Measurements from ENCODE around the gene ARHGAP22. TPM values are rescaled to one million over a fixed set of nuclear protein-coding genes. Genes with fewer than 3 reads are reported as not detected.

The ARHGAP22 gene
- polyA plus RNA-seq, 1 of the 3 experiments (the other 2 are of a cell fraction), result 12.4 TPM

DNA sequence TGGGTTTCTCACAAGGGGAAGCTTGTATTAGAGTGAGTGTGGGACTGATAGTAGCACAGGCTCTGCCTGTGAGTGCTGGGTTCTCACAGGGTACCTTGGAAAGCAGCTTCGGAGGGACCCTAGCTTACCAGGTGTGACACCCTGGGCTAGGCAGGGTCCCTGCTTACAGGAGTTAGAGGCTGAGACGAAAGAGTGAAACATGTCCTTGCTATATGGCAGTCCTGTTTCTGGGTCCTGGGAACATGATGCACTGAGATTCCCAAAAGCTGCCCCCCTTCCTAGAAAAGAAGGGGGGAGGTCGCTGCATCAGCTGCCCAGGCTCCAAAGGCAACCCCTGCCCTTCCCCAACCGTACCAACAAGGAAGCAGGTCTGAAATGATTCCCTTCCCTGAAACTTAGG is 6.3 kb upstream of the ARHGAP22 start:
- H3K36me3 ChIP-seq (replicated peaks in 1 of 2; ENCODE audit: control insufficient read depth in 1 of 2, insufficient read depth in 2 of 2, low read length in 1 of 2), result peaks cover 0 to 10% of the 10 kb centered on the region in 2 experiments
- WGBS (ENCODE audit: low lambda C conversion rate), result 70% methylated on average over 4 of the region's 4 CpGs
- H2AFZ ChIP-seq (ENCODE audit: low read depth), result no peak overlapping the region
- POLR2A ChIA-PET, result no interaction called here
- TF ChIP-seq TEAD4 (IDR thresholded peaks at IDR 0.05; ENCODE audit: borderline replicate concordance, insufficient read depth), result no peak
- no peak for TF ChIP-seq NFIC (IDR thresholded peaks at IDR 0.05; ENCODE audit: borderline replicate concordance)
- TF ChIP-seq JUND (IDR thresholded peaks at IDR 0.05), result no peak
- no peak for TF ChIP-seq SIN3A (IDR thresholded peaks at IDR 0.05; ENCODE audit: borderline replicate concordance, low read depth, low read length)
- no peak for TF ChIP-seq GABPA (IDR thresholded peaks at IDR 0.05; ENCODE audit: low read depth)
- H3K9ac ChIP-seq, result no peak overlapping the region
- peaks cover 17 to 47% of the 10 kb centered on the region in 2 experiments for H3K4me1 ChIP-seq (ENCODE audit: control insufficient read depth in 1 of 2, insufficient read depth in 2 of 2, low read depth in 1 of 2, low read length in 1 of 2)
- CTCF ChIA-PET, result interaction anchor here (0.7 to 10.6 kb wide), 2 partner anchors 9 to 46 kb away, joined by 3 to 148 read pairs; no protein-coding TSS in a partner anchor
- H3K9me3 ChIP-seq, result peaks cover 7% of the 10 kb centered on the region; the same call in 1 of the 2 replicates
- H3K4me2 ChIP-seq, result no peak overlapping the region
- H3F3A ChIP-seq (replicated peaks; ENCODE audit: insufficient read depth), result peaks cover 37% of the 10 kb centered on the region
- no peaks in the 10 kb centered on the region for H3K9me2 ChIP-seq
- H3K27me3 ChIP-seq (ENCODE audit: insufficient read depth), result no peaks in the 10 kb centered on the region
- DNase-seq, result no peak
- H4K20me1 ChIP-seq (ENCODE audit: insufficient read depth), result no peaks in the 10 kb centered on the region
- H3K79me2 ChIP-seq (ENCODE audit: insufficient read depth), result peaks cover 46% of the 10 kb centered on the region
- no peak overlapping the region for H3K4me3 ChIP-seq (ENCODE audit: low read depth in 2 of 2, low read length in 1 of 2)
- no peak overlapping the region; a peak in 1 of 4 replicates for H3K27ac ChIP-seq (ENCODE audit: low read depth in 2 of 2, low read length in 1 of 2)

DNA sequence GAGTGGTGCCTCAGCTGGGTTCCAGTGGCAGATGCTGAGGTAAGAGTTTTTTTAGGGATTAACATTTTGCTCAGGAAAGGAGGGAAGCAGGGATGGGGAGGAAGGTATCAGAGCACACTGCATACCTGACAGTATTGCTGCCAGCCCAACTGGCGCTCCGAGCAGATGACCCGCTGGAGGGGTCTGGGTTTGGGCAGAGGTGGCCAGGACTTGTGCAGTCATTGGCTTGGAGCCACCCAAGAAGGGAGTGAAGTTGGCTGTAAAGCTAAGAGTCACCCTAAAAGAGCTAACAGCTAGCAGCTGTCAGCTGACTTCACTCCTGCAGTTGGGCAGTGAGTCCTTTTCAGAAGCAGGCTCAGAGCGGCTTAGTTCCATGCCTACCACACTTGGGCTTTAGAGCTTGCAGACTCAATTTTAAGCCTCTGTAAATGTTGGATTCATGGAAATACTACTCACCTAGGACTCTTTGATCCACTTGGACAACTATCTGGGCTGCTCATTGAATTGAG is 5.8 kb upstream of the ARHGAP22 start:
- no peak for DNase-seq
- H2AFZ ChIP-seq (ENCODE audit: low read depth), result no peak overlapping the region
- H3K9me3 ChIP-seq, result peaks cover 2% of the 10 kb centered on the region; the same call in 1 of the 2 replicates
- peaks cover 41% of the 10 kb centered on the region for H3K79me2 ChIP-seq (ENCODE audit: insufficient read depth)
- no peak overlapping the region for H3K27ac ChIP-seq (ENCODE audit: low read depth in 2 of 2, low read length in 1 of 2)
- no peak overlapping the region for H3K9ac ChIP-seq
- peaks cover 17 to 51% of the 10 kb centered on the region in 2 experiments; a peak in 3 of 4 replicates for H3K4me1 ChIP-seq (ENCODE audit: control insufficient read depth in 1 of 2, insufficient read depth in 2 of 2, low read depth in 1 of 2, low read length in 1 of 2)
- 92% methylated on average over 3 of the region's 4 CpGs for WGBS (ENCODE audit: low lambda C conversion rate)
- H3K4me2 ChIP-seq, result no peak overlapping the region
- peaks cover 0 to 5% of the 10 kb centered on the region in 2 experiments for H3K36me3 ChIP-seq (replicated peaks in 1 of 2; ENCODE audit: control insufficient read depth in 1 of 2, insufficient read depth in 2 of 2, low read length in 1 of 2)
- no peaks in the 10 kb centered on the region for H4K20me1 ChIP-seq (ENCODE audit: insufficient read depth)
- H3K27me3 ChIP-seq (ENCODE audit: insufficient read depth), result no peaks in the 10 kb centered on the region
- H3F3A ChIP-seq (replicated peaks; ENCODE audit: insufficient read depth), result peaks cover 42% of the 10 kb centered on the region
- ChIA-PET CTCF (interaction anchor here (0.7 to 10.6 kb wide), 2 partner anchors 8 to 46 kb away, joined by 3 to 148 read pairs; no protein-coding TSS in a partner anchor), POLR2A (no interaction called here)
- TF ChIP-seq FOXJ3 (CRISPR knock-in tag; IDR thresholded peaks at IDR 0.05) (no peak), EP300 (IDR thresholded peaks at IDR 0.05; ENCODE audit: borderline replicate concordance in 1 of 2, low read depth in 1 of 2, low read length in 1 of 2) (no peak), RCOR1 (IDR thresholded peaks at IDR 0.05; ENCODE audit: low read length) (no peak), FOXM1 (IDR thresholded peaks at IDR 0.05; ENCODE audit: low read depth) (no peak), SMC3 (IDR thresholded peaks at IDR 0.05; ENCODE audit: low read depth, low read length) (no peak), TEAD4 (IDR thresholded peaks at IDR 0.05; ENCODE audit: borderline replicate concordance, insufficient read depth) (no peak), JUND (IDR thresholded peaks at IDR 0.05) (no peak), TAF1 (IDR thresholded peaks at IDR 0.05; ENCODE audit: borderline replicate concordance, low read depth, low read length) (no peak), RAD21 (IDR thresholded peaks at IDR 0.05; ENCODE audit: low read length) (no peak), POLR2AphosphoS5 (IDR thresholded peaks at IDR 0.05; ENCODE audit: low read depth, low read length) (no peak), SIN3A (IDR thresholded peaks at IDR 0.05; ENCODE audit: borderline replicate concordance, low read depth, low read length) (no peak), MXI1 (IDR thresholded peaks at IDR 0.05; ENCODE audit: low read depth, low read length) (no peak), RXRA (IDR thresholded peaks at IDR 0.05; ENCODE audit: borderline replicate concordance, low read depth) (no peak), NRF1 (IDR thresholded peaks at IDR 0.05; ENCODE audit: low read depth, low read length) (no peak)
- TF ChIP-seq, protein P1, sequence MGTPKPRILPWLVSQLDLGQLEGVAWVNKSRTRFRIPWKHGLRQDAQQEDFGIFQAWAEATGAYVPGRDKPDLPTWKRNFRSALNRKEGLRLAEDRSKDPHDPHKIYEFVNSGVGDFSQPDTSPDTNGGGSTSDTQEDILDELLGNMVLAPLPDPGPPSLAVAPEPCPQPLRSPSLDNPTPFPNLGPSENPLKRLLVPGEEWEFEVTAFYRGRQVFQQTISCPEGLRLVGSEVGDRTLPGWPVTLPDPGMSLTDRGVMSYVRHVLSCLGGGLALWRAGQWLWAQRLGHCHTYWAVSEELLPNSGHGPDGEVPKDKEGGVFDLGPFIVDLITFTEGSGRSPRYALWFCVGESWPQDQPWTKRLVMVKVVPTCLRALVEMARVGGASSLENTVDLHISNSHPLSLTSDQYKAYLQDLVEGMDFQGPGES (IDR thresholded peaks at IDR 0.05; ENCODE audit: low read depth, low read length), result no peak
- TF ChIP-seq, protein P2, sequence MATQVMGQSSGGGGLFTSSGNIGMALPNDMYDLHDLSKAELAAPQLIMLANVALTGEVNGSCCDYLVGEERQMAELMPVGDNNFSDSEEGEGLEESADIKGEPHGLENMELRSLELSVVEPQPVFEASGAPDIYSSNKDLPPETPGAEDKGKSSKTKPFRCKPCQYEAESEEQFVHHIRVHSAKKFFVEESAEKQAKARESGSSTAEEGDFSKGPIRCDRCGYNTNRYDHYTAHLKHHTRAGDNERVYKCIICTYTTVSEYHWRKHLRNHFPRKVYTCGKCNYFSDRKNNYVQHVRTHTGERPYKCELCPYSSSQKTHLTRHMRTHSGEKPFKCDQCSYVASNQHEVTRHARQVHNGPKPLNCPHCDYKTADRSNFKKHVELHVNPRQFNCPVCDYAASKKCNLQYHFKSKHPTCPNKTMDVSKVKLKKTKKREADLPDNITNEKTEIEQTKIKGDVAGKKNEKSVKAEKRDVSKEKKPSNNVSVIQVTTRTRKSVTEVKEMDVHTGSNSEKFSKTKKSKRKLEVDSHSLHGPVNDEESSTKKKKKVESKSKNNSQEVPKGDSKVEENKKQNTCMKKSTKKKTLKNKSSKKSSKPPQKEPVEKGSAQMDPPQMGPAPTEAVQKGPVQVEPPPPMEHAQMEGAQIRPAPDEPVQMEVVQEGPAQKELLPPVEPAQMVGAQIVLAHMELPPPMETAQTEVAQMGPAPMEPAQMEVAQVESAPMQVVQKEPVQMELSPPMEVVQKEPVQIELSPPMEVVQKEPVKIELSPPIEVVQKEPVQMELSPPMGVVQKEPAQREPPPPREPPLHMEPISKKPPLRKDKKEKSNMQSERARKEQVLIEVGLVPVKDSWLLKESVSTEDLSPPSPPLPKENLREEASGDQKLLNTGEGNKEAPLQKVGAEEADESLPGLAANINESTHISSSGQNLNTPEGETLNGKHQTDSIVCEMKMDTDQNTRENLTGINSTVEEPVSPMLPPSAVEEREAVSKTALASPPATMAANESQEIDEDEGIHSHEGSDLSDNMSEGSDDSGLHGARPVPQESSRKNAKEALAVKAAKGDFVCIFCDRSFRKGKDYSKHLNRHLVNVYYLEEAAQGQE (IDR thresholded peaks at IDR 0.05; ENCODE audit: low read depth, low read length), result no peak
- TF ChIP-seq, protein P3, sequence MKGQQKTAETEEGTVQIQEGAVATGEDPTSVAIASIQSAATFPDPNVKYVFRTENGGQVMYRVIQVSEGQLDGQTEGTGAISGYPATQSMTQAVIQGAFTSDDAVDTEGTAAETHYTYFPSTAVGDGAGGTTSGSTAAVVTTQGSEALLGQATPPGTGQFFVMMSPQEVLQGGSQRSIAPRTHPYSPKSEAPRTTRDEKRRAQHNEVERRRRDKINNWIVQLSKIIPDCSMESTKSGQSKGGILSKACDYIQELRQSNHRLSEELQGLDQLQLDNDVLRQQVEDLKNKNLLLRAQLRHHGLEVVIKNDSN (IDR thresholded peaks at IDR 0.05; ENCODE audit: borderline replicate concordance, low read depth), result no peak
- no peak overlapping the region for H3K4me3 ChIP-seq (ENCODE audit: low read depth in 2 of 2, low read length in 1 of 2)
- H3K9me2 ChIP-seq, result no peaks in the 10 kb centered on the region
